ENCODE results near the gene PREP.

Gene PREP

GRCh38 chr6:105305521-105305920 lies 97.4 kb downstream of the PREP start:
- DNase-seq (ENCODE audit: low read depth): no peak

GRCh38 chr6:105304825-105305224 lies 98.1 kb downstream of the PREP start:
- DNase-seq (ENCODE audit: low read depth): no peak

- DNase-seq (ENCODE audit: low read depth): no peak
Measured at GRCh38 chr6:105304366-105304765, 98.5 kb downstream of the PREP start.

- DNase-seq (ENCODE audit: low read depth): no peak
Measured at GRCh38 chr6:105302617-105303128, 100.2 kb downstream of the PREP start.

GRCh38 chr6:105301756-105302616 lies 100.9 kb downstream of the PREP start:
- no peak for DNase-seq (ENCODE audit: low read depth)

GRCh38 chr6:105301072-105301503 lies 101.8 kb downstream of the PREP start:
- DNase-seq (ENCODE audit: low read depth): no peak

- no peak for DNase-seq (ENCODE audit: low read depth)
Measured at GRCh38 chr6:105300090-105300489, 102.8 kb downstream of the PREP start.

- DNase-seq (ENCODE audit: low read depth): no peak
Measured at GRCh38 chr6:105294129-105294528, 108.8 kb downstream of the PREP start.

- no peak for DNase-seq (ENCODE audit: low read depth)
Measured at GRCh38 chr6:105292689-105293339, 110.1 kb downstream of the PREP start.

GRCh38 chr6:105291525-105291924 lies 111.4 kb downstream of the PREP start:
- no peak for DNase-seq (ENCODE audit: low read depth)

GRCh38 chr6:105282631-105283585 lies 120.0 kb downstream of the PREP start:
- no peak for DNase-seq (ENCODE audit: low read depth)

- DNase-seq (ENCODE audit: low read depth): no peak
Measured at GRCh38 chr6:105280033-105280432, 122.8 kb downstream of the PREP start.

GRCh38 chr6:105279463-105279862 lies 123.4 kb downstream of the PREP start:
- no peak for DNase-seq (ENCODE audit: low read depth)

GRCh38 chr6:105278813-105279212 lies 124.1 kb downstream of the PREP start:
- DNase-seq (ENCODE audit: low read depth): no peak

GRCh38 chr6:105278035-105278434 lies 124.8 kb downstream of the PREP start:
- DNase-seq (ENCODE audit: low read depth): no peak

- DNase-seq (ENCODE audit: low read depth): no peak
Measured at GRCh38 chr6:105276374-105276773, 126.5 kb downstream of the PREP start.

GRCh38 chr6:105275542-105275941 lies 127.3 kb downstream of the PREP start:
- DNase-seq (ENCODE audit: low read depth): no peak

GRCh38 chr6:105274678-105275077 lies 128.2 kb downstream of the PREP start:
- DNase-seq (ENCODE audit: low read depth): no peak

GRCh38 chr6:105273589-105273988 lies 129.3 kb downstream of the PREP start:
- no peak for DNase-seq (ENCODE audit: low read depth)

- no peak for DNase-seq (ENCODE audit: low read depth)
Measured at GRCh38 chr6:105272786-105273185, 130.1 kb downstream of the PREP start.

- no peak for DNase-seq (ENCODE audit: low read depth)
Measured at GRCh38 chr6:105270511-105270910, 132.4 kb downstream of the PREP start.

GRCh38 chr6:105269390-105269789 lies 133.5 kb downstream of the PREP start:
- no peak for DNase-seq (ENCODE audit: low read depth)
